Measurements from ENCODE around the gene SNUPN. TPM values are rescaled to one million over a fixed set of nuclear protein-coding genes. Genes with fewer than 3 reads are reported as not detected.

SNUPN gene
- total and polyA plus RNA-seq, 2 donors (not counting 1 experiment from before 2014, with no cell fraction given) = 32.1 to 32.7 TPM

DNA sequence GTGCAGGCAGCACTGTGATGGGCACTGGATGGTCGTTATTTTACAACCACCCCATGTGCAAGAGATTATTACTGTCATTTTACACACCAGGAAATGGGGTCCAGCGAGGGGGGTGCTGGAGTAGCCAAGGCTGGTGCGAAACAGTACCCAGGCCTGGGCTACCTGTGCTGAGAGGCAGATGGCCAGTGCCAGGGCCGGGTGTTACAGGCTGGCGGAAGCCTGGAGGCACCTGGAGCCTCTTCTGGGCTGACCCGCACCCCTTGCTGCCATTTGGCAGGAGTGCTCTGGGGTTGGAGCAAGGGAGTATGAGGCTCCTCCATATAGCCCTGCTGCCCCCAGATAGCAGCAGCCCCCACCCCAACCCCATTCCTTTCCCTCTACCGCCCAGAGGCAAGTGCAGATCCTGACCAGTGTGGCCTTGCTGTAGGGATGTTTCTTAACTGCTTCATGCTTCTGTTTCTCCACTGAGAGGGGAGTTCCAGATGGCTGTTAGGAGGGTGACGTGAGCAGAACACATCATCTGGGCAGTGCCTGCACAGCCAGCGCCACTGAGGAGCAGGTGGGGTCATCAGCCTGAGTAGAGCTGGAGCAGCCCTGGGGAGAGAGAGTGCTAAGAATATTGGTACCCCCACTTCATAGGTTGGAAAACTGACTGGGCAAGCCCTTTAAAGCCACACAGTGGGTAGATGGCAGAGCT, 37.4 kb upstream of the SNUPN start:
- no peak for DNase-seq (ENCODE audit: low read depth in 2 of 2)
- TF ChIP-seq, protein P1, sequence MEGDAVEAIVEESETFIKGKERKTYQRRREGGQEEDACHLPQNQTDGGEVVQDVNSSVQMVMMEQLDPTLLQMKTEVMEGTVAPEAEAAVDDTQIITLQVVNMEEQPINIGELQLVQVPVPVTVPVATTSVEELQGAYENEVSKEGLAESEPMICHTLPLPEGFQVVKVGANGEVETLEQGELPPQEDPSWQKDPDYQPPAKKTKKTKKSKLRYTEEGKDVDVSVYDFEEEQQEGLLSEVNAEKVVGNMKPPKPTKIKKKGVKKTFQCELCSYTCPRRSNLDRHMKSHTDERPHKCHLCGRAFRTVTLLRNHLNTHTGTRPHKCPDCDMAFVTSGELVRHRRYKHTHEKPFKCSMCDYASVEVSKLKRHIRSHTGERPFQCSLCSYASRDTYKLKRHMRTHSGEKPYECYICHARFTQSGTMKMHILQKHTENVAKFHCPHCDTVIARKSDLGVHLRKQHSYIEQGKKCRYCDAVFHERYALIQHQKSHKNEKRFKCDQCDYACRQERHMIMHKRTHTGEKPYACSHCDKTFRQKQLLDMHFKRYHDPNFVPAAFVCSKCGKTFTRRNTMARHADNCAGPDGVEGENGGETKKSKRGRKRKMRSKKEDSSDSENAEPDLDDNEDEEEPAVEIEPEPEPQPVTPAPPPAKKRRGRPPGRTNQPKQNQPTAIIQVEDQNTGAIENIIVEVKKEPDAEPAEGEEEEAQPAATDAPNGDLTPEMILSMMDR (conservative IDR thresholded peaks at IDR 0.05 in 1 of 2, IDR thresholded peaks at IDR 0.05 in 1 of 2; ENCODE audit: low read depth in 1 of 2, low read length in 2 of 2) = no peak
- no peak for TF ChIP-seq EZH2 (IDR thresholded peaks at IDR 0.05; ENCODE audit: low read length, missing control alignments)
- H4K20me1 ChIP-seq (ENCODE audit: control insufficient read depth, extremely low read depth, insufficient read depth, low read length) = no peaks in the 10 kb centered on the region

DNA sequence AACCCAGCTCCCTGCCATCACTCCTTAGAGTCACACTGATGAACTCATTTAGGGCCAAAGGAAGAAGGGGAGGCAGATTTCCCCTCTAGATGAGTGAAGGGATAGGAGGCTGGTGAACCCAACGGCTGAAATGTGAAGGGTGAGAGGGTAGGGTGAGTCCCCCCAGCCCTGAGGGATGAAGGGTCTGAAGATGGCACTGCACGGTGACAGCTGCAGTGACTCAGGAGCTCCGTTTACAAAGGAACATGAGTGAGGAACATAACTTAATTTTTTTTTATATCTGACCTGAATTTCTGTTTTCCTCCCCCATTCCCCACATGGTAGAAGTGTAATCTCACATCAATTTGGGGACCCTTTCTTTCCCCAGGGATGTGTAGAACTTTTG, 36.2 kb upstream of the SNUPN start:
- H3K4me1 ChIP-seq (ENCODE audit: control insufficient read depth, extremely low read depth, insufficient read depth, low read length) = peaks cover 35% of the 10 kb centered on the region
- H4K20me1 ChIP-seq (ENCODE audit: control insufficient read depth, extremely low read depth, insufficient read depth, low read length) = no peaks in the 10 kb centered on the region
- H3K27me3 ChIP-seq (ENCODE audit: control insufficient read depth, insufficient read depth, low read length) = no peaks in the 10 kb centered on the region
- peak overlapping the region in 2 of 4 experiments; percentile 23 to 32 for H3K4me3 ChIP-seq (replicated peaks in 1 of 4; ENCODE audit: control extremely low read depth in 1 of 4, insufficient read depth in 1 of 4, low read depth in 3 of 4, low read length in 4 of 4)
- TF ChIP-seq, protein P1 (conservative IDR thresholded peaks at IDR 0.05 in 1 of 2, IDR thresholded peaks at IDR 0.05 in 1 of 2; ENCODE audit: low read depth in 1 of 2, low read length in 2 of 2) = no peak
- TF ChIP-seq EZH2 (IDR thresholded peaks at IDR 0.05; ENCODE audit: low read length, missing control alignments) = no peak
- no peak for DNase-seq (ENCODE audit: low read depth in 2 of 2)
- peak overlapping the region; percentile 98 for H3K27ac ChIP-seq (ENCODE audit: insufficient read depth, low read length)
- peaks cover 17% of the 10 kb centered on the region for H3K79me2 ChIP-seq (ENCODE audit: control insufficient read depth, insufficient read depth, low read length)
- no peaks in the 10 kb centered on the region for H3K9me3 ChIP-seq (ENCODE audit: control insufficient read depth, insufficient read depth, low read depth, low read length)
- H3K4me2 ChIP-seq (ENCODE audit: extremely low read depth, insufficient read depth, low read length) = peak overlapping the region; percentile 63
- peaks cover 18% of the 10 kb centered on the region for H3K36me3 ChIP-seq (ENCODE audit: control insufficient read depth, insufficient read depth, low read length)
- H2AFZ ChIP-seq (ENCODE audit: low read length) = no peak overlapping the region
- H3K9ac ChIP-seq (ENCODE audit: insufficient read depth, low read length) = peak overlapping the region; percentile 61

More for the DNA sequence above, 37.4 kb upstream of the SNUPN start:
- peaks cover 45% of the 10 kb centered on the region for H3K4me1 ChIP-seq (ENCODE audit: control insufficient read depth, extremely low read depth, insufficient read depth, low read length)
- no peak overlapping the region for H3K4me3 ChIP-seq (replicated peaks in 1 of 4; ENCODE audit: control extremely low read depth in 1 of 4, insufficient read depth in 1 of 4, low read depth in 3 of 4, low read length in 4 of 4)
- no peak overlapping the region for H3K4me2 ChIP-seq (ENCODE audit: extremely low read depth, insufficient read depth, low read length)
- peaks cover 9% of the 10 kb centered on the region for H3K79me2 ChIP-seq (ENCODE audit: control insufficient read depth, insufficient read depth, low read length)
- no peaks in the 10 kb centered on the region for H3K9me3 ChIP-seq (ENCODE audit: control insufficient read depth, insufficient read depth, low read depth, low read length)
- H3K27ac ChIP-seq (ENCODE audit: insufficient read depth, low read length) = no peak overlapping the region
- H2AFZ ChIP-seq (ENCODE audit: low read length) = no peak overlapping the region
- no peak overlapping the region for H3K9ac ChIP-seq (ENCODE audit: insufficient read depth, low read length)
- H3K27me3 ChIP-seq (ENCODE audit: control insufficient read depth, insufficient read depth, low read length) = no peaks in the 10 kb centered on the region
- peaks cover 14% of the 10 kb centered on the region for H3K36me3 ChIP-seq (ENCODE audit: control insufficient read depth, insufficient read depth, low read length)

DNA sequence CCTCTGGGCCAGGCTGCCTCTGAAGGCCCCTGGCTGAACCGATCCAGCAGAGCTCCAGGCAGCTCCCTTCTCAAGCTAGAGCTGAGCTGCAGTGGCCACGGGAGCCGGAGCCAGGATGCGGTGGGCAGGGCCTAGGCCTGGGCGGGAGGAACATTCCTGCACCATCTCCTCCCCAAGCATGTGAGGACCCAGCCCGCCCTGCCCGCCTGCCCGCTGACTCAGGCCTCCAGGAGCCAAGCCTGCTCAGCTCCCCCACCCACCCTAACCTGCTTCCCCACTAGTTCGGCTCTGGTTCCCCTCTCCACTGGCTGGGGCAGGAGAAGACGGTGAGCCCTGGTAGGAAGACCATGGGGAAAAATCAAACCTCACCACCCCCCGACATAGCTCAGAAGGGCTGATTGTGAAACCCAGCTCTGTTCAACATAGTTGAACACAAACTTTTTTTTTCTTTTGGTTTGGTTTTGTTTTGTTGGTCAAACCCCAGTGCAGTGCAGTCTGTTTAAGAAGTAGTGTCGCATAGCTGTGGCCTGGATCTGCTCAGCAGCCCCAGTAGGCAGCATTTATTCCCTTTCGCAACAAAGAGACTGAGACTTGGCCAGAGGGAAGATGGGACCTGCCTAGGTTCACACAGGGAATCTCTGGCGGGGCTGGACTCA, 35.7 kb upstream of the SNUPN start:
- Histone ChIP-seq H4K20me1 (ENCODE audit: control insufficient read depth, extremely low read depth, insufficient read depth, low read length) (no peaks in the 10 kb centered on the region), H2AFZ (ENCODE audit: low read length) (no peak overlapping the region), H3K4me2 (ENCODE audit: extremely low read depth, insufficient read depth, low read length) (peak overlapping the region; percentile 63), H3K36me3 (ENCODE audit: control insufficient read depth, insufficient read depth, low read length) (peaks cover 23% of the 10 kb centered on the region), H3K4me1 (ENCODE audit: control insufficient read depth, extremely low read depth, insufficient read depth, low read length) (peaks cover 32% of the 10 kb centered on the region), H3K27ac (ENCODE audit: insufficient read depth, low read length) (peak overlapping the region; percentile 98), H3K9me3 (ENCODE audit: control insufficient read depth, insufficient read depth, low read depth, low read length) (no peaks in the 10 kb centered on the region), H3K4me3 (replicated peaks in 1 of 4; ENCODE audit: control extremely low read depth in 1 of 4, insufficient read depth in 1 of 4, low read depth in 3 of 4, low read length in 4 of 4) (peak overlapping the region in 2 of 4 experiments; percentile 23 to 32), H3K27me3 (ENCODE audit: control insufficient read depth, insufficient read depth, low read length) (no peaks in the 10 kb centered on the region), H3K9ac (ENCODE audit: insufficient read depth, low read length) (peak overlapping the region; percentile 61), H3K79me2 (ENCODE audit: control insufficient read depth, insufficient read depth, low read length) (peaks cover 22% of the 10 kb centered on the region)
- peak; percentile 91 to 96 for DNase-seq (ENCODE audit: low read depth in 2 of 2)
- no peak for TF ChIP-seq EZH2 (IDR thresholded peaks at IDR 0.05; ENCODE audit: low read length, missing control alignments)
- TF ChIP-seq, protein P1 (conservative IDR thresholded peaks at IDR 0.05 in 1 of 2, IDR thresholded peaks at IDR 0.05 in 1 of 2; ENCODE audit: low read depth in 1 of 2, low read length in 2 of 2) = no peak
